HG03575 (cell line): ENCODE data around the gene PAPLN.

Experiments
- ATAC-seq: cut with Tn5 transposase; IDR thresholded peaks from one replicate; pipeline ENCODE4 v1.9.1; 2021; ENCODE audit not compliant: unreplicated experiment, insufficient number of reproducible peaks, low FRiP score; ENCODE audit errors: extremely low read depth

Gene PAPLN

DNA sequence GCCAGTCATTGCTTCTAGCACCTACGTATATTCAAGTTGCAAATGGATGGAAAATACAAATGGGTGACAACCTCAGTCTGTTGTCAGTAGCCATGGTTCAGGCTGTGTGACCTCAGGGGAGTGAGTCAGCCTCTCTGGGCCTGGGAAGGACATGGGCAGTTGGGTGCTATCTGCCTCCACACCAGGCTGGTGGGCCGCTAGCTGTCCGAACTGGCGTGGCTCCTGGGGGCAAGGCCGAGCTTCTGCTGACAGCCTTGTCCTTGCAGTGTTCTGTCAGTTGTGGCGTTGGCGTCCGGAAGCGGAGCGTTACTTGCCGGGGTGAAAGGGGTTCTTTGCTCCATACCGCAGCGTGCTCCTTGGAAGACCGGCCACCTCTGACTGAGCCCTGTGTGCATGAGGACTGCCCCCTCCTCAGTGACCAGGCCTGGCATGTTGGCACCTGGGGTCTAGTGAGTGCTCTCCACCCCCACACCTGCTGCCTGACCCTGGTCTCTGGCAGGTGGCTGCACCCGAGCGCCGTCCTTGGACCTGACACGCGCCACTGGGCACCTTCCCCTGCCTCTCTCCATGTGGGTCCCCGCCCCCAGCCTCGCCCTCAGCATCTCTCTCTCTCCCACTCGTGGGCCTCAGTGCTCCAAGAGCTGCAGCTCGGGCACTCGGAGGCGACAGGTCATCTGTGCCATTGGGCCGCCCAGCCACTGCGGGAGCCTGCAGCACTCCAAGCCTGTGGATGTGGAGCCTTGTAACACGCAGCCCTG is 17.1 kb downstream of the PAPLN start:
- ATAC-seq = no peak

DNA sequence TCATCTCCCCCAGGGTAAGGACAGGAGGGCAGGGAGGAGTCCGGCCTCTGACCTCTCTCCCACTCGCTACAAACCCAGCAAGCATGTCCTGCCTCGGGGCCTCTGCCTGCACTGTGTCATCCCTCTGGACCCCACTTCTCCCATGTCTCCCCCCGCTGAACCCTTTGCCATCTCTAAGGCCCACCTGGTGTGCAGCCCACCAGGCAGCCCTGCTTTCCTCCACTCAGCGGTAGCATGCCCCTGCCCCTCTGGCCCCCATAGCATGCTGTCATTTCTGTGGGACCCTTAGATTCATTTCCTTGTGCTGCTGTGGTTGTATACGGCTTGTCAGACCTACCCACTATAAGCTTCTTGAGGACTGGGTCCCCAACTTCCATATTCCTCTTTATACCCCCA is 17.7 kb downstream of the PAPLN start:
- no peak for ATAC-seq

DNA sequence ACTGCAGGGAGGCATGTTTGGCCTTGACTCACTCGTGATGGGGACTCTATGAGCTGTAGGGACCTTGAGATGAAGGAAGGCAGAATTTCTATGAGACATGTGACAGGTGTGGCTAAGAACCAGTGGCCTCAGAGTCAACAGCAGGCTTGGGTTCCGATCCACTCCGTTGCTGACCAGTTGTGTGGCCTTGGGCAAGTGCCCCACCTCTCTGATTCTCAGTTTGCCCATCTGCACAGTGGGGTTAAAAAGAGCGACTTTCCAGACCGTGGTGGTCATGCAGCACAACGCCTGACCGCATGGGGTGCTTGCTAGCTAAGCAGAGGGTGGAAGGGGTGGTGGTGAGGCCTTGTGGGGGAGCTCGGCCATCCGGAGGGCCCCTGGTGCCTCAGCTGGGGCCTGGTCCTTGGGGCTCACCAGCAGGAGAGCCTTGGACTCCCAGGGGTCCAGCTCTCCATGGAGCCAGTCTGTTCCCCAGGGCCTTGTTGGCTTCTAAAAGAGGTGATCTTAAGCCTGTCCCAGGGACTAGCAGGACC is 18.5 kb downstream of the PAPLN start:
- no peak for ATAC-seq

DNA sequence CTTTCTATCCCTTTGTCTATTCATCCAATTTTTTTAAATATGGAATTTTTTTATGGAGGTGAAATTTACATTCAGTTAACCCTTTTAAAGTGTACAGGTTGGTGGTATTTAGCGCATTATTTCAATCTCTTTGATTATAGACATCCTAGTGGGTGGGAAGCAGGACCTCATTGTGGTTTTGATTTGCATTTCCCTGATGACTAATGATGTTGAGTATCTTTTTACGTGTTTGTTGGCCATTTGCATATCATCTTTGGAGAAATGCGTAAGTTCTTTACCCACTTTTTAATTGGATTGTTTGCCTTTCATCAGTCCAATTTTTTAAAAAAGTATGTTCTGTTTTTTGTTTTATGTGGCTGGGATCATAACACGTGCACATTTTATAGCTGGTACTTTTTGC is 20.8 kb downstream of the PAPLN start:
- ATAC-seq = no peak

DNA sequence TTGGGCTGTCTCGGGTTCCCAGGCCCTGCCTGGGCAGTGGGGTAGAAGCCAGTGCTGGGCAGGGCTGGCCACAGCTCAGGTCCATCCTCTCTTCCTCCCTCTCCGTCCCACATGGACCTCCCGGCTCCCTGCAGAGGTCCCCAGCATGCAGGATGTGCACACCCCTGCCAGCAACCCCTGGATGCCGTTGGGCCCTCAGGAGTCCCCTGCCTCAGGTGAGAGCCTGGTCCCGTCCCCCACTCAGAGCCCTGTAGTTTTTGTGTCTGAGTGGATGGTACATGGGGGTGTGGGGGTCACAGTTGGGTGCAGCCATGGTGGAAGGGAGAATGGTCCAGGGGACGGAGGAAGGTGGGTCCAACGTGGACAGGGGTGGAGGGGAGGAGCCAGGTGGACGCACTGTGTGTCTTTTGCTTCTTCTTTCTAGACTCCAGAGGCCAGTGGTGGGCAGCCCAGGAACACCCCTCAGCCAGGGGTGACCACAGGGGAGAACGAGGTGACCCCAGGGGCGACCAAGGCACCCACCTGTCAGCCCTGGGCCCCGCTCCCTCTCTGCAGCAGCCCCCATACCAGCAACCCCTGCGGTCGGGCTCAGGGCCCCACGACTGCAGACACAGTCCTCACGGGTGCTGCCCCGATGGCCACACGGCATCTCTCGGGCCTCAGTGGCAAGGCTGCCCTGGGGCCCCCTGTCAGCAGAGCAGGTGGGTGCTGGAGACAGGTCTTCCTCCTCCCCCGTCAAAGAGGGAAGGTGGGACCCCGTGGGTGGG is 21.7 kb downstream of the PAPLN start:
- no peak for ATAC-seq

DNA sequence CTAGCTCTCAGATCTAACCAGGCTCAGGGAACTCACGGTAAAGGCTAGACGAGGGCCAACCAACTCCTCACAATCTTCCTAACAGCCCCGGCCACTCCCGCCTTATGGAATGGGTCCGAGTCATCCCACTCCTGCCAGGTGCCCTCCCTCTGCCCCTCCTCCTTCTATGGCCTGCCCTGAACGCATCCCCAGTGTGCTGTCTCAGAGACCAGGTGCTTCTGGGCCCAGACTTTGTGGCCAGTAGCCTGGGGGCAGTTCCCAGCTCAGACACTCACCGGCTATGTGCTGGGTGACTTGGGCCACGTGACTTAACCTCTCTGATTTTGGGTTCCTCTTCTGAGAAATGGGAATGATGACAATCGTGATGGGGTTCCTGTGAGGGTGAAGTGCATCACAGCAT is 22.5 kb downstream of the PAPLN start:
- ATAC-seq = no peak

DNA sequence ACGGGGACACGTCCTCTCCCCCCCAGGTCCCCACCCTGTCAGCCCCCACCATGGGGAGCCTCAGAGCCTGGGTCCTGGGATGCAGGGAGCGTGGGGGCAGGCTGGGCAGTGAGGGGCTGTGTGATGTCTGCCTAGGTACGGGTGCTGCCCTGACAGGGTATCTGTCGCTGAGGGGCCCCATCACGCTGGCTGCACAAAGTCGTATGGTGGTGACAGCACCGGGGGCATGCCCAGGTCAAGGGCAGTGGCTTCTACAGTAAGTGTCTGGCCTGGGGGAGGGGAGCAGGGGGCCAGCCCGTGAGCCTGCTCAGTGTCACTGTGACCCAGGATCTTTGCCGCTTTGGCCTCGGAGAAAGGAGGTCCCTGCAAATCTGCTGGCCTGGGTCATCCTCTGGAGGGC is 23.3 kb downstream of the PAPLN start:
- ATAC-seq = no peak

DNA sequence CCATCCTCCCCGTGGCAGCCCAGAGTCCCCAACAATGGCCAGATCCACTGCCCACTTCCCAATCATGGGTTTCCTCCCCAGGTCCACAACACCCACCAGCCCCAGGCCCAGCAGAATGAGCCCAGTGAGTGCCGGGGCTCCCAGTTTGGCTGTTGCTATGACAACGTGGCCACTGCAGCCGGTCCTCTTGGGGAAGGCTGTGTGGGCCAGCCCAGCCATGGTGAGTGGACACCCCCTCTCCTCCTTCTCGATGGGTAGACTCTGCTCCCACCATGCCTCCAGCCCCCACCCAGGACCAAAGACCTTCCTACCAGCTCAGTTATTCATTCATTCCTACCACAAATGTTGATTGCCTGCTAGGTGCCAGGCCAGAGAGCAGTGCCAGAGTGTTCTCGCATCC is 23.8 kb downstream of the PAPLN start:
- no peak for ATAC-seq

DNA sequence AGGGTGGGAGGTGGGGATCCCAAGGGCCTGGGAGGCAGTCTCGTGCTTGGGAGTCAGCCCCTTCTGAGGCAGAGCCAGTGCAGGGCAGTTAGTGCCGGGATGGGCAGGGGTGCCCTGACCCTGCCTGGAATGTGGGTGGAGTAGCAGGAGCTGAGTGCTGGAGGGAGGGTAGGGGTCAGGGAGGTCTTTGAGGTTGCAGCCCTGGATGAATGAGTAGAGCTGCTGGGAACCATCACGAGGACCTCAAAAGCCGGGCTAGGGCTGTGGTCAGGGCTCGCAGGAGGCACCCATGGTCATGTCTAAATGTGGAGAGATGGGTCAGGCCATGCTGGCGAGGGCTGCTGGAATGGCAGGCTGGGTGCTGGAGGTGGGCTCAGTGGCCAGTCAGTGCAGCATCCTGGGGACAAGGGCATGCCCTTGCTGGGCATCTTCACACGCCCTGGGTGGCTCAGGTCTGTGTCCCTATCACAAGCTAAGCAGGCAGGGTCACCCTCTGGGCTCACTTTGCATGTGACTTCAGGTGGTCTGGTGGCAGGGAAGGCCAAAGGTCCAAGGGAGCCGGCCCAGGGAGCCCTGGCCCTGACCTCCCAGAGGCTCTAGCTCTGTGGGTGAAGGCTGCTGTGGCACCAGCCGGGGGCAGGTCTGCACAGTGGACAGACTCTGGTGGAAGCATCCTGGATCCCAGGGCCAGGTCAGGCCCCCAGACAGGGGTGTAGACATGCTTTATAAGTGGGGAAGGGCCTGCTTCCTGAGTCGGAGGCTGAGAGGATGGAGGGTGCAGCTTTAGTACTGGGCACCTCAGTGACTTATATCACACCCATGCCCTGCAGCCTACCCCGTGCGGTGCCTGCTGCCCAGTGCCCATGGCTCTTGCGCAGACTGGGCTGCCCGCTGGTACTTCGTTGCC is 24.5 kb downstream of the PAPLN start:
- ATAC-seq = no peak

DNA sequence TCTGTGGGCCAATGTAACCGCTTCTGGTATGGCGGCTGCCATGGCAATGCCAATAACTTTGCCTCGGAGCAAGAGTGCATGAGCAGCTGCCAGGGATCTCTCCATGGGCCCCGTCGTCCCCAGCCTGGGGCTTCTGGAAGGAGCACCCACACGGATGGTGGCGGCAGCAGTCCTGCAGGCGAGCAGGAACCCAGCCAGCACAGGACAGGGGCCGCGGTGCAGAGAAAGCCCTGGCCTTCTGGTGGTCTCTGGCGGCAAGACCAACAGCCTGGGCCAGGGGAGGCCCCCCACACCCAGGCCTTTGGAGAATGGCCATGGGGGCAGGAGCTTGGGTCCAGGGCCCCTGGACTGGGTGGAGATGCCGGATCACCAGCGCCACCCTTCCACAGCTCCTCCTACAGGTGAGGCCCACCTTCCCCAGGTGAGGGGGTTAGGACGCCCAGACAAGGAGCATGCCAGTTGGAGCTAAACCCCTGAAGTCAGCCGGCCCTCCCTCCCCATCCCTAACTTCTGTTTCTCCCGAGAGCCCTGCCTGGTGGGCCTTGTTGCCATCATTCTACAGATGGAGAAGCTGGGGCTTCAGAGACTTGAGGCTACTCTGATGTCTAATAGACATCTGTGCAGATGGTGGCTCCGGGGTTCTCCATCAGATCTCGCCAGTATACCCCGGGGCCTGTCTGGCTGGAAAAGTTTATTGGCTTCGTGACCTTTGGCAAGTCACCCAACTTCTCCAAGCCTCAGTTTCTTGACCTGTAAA is 25.3 kb downstream of the PAPLN start:
- ATAC-seq = no peak

DNA sequence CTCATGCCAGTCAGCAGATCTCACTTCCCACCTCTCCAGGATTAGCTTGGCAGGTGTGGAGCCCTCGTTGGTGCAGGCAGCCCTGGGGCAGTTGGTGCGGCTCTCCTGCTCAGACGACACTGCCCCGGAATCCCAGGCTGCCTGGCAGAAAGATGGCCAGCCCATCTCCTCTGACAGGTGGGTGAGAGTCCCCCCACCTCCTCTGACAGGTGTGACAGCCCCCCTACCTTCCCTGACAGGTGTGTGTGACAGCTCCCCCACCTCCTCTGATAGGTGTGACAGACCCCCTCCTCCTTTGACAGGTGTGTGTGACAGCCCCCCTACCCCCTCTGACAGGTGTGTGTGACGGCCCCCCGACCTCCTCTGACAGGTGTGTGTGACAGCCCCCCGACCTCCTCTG is 26.3 kb downstream of the PAPLN start:
- ATAC-seq = no peak

DNA sequence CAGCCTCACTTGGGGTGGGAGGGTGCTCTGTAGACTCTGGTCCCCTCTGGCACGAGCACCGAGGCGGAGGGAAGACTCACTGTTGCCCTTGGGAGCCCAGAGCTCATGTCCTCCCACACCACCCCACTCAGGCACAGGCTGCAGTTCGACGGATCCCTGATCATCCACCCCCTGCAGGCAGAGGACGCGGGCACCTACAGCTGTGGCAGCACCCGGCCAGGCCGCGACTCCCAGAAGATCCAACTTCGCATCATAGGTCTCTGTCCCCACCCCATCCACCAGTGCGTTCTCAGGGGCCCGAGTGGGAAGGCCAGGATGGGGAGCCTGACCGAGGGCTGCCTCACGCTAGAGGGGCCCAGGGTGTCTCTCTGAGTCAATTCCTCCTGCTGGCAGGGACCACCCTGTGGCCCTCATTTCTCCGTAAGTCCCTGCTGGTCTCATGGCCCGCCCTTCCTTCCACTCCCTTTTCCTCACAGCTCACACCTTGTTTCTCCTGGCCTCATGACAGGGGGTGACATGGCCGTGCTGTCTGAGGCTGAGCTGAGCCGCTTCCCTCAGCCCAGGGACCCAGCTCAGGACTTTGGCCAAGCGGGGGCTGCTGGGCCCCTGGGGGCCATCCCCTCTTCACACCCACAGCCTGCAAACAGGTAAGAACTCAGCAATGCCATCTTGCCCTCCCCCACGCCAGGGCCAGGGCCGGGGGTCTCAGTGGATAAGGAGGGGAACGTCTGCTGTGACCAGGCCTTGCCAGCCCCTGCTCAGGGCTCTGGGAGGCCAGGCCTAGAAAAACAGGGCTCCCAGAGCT is 27.0 kb downstream of the PAPLN start:
- ATAC-seq = no peak

DNA sequence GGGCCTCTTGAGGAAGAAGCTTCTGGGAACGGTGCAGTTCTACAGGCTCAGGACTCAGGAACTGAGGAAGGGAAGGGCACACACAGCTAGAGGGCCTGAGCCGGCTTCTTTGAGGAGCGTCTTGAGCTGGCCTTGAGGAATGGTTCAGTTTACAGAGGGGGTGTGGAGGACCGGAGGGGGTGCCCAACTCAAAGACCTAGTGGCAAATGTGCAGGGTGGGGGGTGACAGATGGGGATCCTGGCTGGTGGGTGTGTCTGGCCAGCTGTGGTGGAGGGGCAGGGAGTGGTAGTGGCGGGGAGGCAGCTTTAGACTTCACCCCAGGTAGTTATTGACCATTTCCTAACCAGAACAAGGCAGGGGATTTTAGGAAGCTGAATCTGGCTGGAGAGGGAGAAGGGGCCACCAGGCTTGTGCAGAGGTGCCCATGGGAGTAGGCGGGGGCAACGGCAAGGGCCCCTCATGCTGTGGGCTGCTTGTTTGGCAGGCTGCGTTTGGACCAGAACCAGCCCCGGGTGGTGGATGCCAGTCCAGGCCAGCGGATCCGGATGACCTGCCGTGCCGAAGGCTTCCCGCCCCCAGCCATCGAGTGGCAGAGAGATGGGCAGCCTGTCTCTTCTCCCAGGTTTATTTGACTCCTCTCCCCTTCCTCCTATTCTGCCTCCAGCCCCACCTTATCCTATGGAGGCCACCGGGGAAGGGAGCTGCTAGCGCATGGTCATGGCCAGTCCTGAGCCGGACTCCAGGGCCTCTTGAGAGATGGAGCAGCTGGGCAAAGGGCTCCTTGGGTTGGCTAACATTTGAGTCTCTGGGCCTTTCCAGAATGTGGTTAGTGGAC is 27.8 kb downstream of the PAPLN start:
- no peak for ATAC-seq

DNA sequence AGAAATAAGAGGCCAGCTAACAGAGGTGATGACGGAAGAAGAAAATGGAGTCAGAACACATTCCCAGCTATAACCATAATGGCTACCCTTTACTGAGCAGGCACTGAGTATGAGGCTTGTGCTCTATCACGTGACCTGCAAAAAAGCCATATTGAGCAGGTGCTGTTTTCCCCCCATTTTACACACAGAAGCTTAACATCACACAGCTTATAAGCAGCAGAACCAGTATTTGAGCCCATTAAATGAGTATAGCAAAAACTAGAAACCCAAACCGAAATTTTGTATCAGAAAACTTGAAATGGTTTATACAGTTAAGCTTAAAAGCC is 28.4 kb downstream of the PAPLN start:
- no peak for ATAC-seq

DNA sequence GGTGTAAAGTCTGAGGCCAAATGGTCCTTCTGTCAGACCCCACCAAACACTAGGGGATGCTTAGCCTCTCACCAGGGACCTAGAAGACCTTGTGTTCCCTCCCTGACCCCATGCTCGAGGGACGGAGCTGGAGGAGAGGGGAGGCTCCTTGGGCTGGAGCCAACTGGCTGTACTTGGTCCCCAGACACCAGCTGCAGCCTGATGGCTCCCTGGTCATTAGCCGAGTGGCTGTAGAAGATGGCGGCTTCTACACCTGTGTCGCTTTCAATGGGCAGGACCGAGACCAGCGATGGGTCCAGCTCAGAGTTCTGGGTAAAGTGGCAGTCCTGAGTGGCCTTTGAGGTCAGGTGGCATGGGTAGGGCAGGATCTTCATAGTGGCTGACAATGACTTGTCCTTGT is 29.0 kb downstream of the PAPLN start:
- no peak for ATAC-seq

DNA sequence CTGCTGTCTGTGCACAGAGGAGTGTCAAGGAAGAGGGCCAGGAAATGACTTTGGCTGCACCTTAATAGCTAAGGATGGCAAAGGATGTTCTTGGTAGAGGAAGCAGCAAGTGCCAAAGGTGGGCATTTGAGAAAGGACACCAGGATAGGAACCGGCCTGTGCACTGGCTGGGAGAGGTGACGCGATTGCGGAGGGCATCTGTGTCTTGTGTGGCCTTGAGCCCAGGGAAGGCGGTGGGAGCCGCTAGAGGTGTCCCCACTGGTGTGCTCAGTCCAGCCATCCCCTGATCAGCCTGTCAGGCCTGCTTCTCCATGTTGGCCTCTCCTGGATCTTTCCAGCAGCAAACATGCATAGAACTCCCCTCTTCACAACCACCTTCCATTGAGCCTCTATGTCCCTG is 30.2 kb downstream of the PAPLN start:
- ATAC-seq = no peak

DNA sequence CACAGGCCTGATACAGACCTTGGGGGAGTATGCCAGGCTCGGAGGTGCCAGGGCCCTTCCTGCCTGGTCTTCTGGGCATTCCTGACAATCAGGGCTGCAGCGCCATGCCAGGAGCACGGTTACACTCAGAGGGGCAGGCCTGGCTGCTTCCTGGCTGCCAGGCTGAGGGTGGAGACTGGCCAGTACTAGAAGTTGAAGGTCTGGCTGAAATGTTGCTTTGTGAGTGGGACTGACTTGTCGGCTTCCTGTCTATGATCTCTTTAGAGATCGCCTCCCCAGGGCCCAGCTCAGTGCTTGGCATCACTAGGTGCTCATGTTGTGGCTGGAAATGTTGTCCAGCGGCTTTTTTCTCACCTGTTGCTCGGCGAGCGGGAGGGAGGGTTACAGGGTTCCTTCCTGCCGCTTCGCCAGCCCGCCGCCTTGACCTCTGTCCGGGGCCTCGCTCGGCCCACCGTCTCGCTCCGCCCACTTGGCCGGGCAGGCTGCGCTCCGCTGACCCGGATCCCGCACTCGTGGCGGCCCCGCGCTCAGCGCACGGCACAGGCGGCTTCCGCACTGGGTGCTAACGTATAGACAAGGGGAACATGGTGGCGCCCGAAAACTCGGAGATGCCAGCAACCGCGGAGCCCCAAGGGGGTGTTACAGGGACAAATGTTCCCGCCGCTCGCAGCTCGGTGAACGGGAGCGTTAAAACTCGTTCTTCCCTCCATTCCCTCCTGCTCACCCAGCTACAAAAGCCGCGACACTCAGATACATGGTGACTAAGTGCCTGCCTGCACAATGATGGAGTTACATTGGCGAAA is 32.6 kb downstream of the PAPLN start:
- ATAC-seq = no peak
